ELF-1 (cell line): ENCODE measurements around the gene RTP5.
"Not testable (repeated sequence)": the region's sequence is repeated elsewhere in the genome, so short reads cannot be mapped to it uniquely, and the experiment has no call there.

Source experiments
- DNase-seq: peaks from one replicate; pipeline ENCODE4 v3.0.0-alpha.2; 2016; ENCODE audit warnings: low read depth, low spot score

RTP5 gene

GRCh38 chr2:241922816-241923601 lies 53.5 kb downstream of the RTP5 start:
- DNase-seq = not testable (repeated sequence)
